SKM-1 treated with dmso at 0.1 percent for 144 hours (cell line): ENCODE data around the gene ACCS.

Source experiments
- DNase-seq: peaks from one replicate; lab custom pipeline; 2025; ENCODE audit not compliant: unreplicated experiment; lab: John Stamatoyannopoulos, UW

ACCS gene

GRCh38 chr11:44065841-44066731 is at the start of gene ACCS:
ACCS (plus strand) TSS chr11:44066270; CDS start chr11:44067628, 1,358 bp downstream.
- DNase-seq, result peak; percentile 98

- no peak for DNase-seq
Measured at GRCh38 chr11:44016546-44017442, 49.3 kb upstream of the ACCS start.

- DNase-seq, result no peak
Measured at GRCh38 chr11:44017443-44018126, 48.5 kb upstream of the ACCS start.

- no peak for DNase-seq
Measured at GRCh38 chr11:44018127-44018521, 47.9 kb upstream of the ACCS start.

- DNase-seq, result no peak
Measured at GRCh38 chr11:44018829-44019228, 47.2 kb upstream of the ACCS start.

- no peak for DNase-seq
Measured at GRCh38 chr11:44024977-44025376, 41.1 kb upstream of the ACCS start.

GRCh38 chr11:44025727-44026126 is 40.3 kb upstream of the ACCS start:
- DNase-seq, result no peak

- no peak for DNase-seq
Measured at GRCh38 chr11:44028401-44028800, 37.7 kb upstream of the ACCS start.

- DNase-seq, result no peak
Measured at GRCh38 chr11:44028816-44029506, 37.1 kb upstream of the ACCS start.

- DNase-seq, result no peak
Measured at GRCh38 chr11:44029507-44029845, 36.6 kb upstream of the ACCS start.

- DNase-seq, result no peak
Measured at GRCh38 chr11:44029977-44030911, 35.8 kb upstream of the ACCS start.

- DNase-seq, result no peak
Measured at GRCh38 chr11:44030996-44031395, 35.1 kb upstream of the ACCS start.

GRCh38 chr11:44031549-44031948 is 34.5 kb upstream of the ACCS start:
- no peak for DNase-seq

GRCh38 chr11:44032299-44033085 is 33.6 kb upstream of the ACCS start:
- no peak for DNase-seq

GRCh38 chr11:44033411-44033850 is 32.6 kb upstream of the ACCS start:
- DNase-seq, result no peak

- DNase-seq, result no peak
Measured at GRCh38 chr11:44033856-44034255, 32.2 kb upstream of the ACCS start.

- DNase-seq, result no peak
Measured at GRCh38 chr11:44034639-44035038, 31.4 kb upstream of the ACCS start.

GRCh38 chr11:44036811-44037657 is 29.0 kb upstream of the ACCS start:
- DNase-seq, result peak; percentile 61
